ENCODE results near the gene RTTN. TPM values are rescaled to one million over a fixed set of nuclear protein-coding genes. Genes with fewer than 3 reads are reported as not detected.

Gene RTTN
- polyA plus RNA-seq, 1 donor (not counting 4 experiments of a cell fraction or from before 2014, with no cell fraction given) = 77.3 TPM

DNA sequence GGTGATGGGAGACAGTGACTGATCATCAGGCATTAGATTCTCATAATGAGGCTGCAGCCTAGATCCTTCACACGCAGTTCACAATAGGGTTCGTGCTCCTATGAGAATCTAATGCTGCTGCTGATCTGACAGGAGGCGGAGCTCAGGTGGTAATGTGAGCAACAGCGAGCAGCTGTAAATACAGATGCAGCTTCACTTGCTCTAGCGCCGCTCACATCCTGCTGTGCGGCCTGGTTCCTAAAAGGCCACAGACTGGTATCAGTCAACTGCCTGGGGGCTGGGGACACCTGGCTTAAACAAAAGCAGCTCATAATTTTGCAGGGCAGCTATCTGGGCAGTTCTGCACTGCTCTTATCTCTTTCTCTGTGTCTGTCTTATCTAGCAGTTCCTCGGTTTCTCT is 237.4 kb downstream of the RTTN start:
- Histone ChIP-seq H4K20me1 (ENCODE audit: control insufficient read depth, extremely low read depth, insufficient read depth, low read length) (no peaks in the 10 kb centered on the region), H3K9me1 (ENCODE audit: control insufficient read depth, extremely low read depth, insufficient read depth, low read length) (no peaks in the 10 kb centered on the region), H3K4me3 (ENCODE audit: control insufficient read depth in 2 of 3, extremely low read depth in 1 of 3, insufficient read depth in 2 of 3, low read depth in 1 of 3, low read length in 3 of 3) (no peak overlapping the region), H3K9me3 (ENCODE audit: control insufficient read depth, low read depth, low read length) (no peaks in the 10 kb centered on the region), H2AFZ (ENCODE audit: control insufficient read depth, low read length) (no peak overlapping the region), H3K79me2 (ENCODE audit: control insufficient read depth, insufficient read depth, low read length) (no peaks in the 10 kb centered on the region), H3K27ac (ENCODE audit: control insufficient read depth, insufficient read depth, low read length) (no peak overlapping the region), H3K9ac (ENCODE audit: control insufficient read depth, extremely low read depth, insufficient read depth, low read length) (no peak overlapping the region), H3K4me2 (ENCODE audit: control insufficient read depth, extremely low read depth, insufficient read depth, low read depth, low read length) (no peak overlapping the region), H3K27me3 (ENCODE audit: control insufficient read depth, extremely low read depth, insufficient read depth, low read length) (no peaks in the 10 kb centered on the region), H3K4me1 (ENCODE audit: control insufficient read depth, extremely low read depth, insufficient read depth, low read length) (no peaks in the 10 kb centered on the region), H3K36me3 (ENCODE audit: control insufficient read depth in 2 of 2, extremely low read depth in 1 of 2, insufficient read depth in 2 of 2, low read length in 2 of 2) (no peaks in the 10 kb centered on the region)
- dilution Hi-C loops (cut with MboI; ENCODE audit: extremely low pct_ligation_motif_present, low sequenced_read_pairs) = no loop called here
- TF ChIP-seq EZH2 (IDR thresholded peaks at IDR 0.05; ENCODE audit: low read length) = no peak
- TF ChIP-seq, protein P1, sequence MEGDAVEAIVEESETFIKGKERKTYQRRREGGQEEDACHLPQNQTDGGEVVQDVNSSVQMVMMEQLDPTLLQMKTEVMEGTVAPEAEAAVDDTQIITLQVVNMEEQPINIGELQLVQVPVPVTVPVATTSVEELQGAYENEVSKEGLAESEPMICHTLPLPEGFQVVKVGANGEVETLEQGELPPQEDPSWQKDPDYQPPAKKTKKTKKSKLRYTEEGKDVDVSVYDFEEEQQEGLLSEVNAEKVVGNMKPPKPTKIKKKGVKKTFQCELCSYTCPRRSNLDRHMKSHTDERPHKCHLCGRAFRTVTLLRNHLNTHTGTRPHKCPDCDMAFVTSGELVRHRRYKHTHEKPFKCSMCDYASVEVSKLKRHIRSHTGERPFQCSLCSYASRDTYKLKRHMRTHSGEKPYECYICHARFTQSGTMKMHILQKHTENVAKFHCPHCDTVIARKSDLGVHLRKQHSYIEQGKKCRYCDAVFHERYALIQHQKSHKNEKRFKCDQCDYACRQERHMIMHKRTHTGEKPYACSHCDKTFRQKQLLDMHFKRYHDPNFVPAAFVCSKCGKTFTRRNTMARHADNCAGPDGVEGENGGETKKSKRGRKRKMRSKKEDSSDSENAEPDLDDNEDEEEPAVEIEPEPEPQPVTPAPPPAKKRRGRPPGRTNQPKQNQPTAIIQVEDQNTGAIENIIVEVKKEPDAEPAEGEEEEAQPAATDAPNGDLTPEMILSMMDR (optimal IDR thresholded peaks at IDR 0.05 in 1 of 3, IDR thresholded peaks at IDR 0.05 in 1 of 3, conservative IDR thresholded peaks at IDR 0.05 in 1 of 3; ENCODE audit: extremely low read depth in 1 of 3, insufficient read depth in 2 of 3, low read length in 3 of 3) = no peak
- FAIRE-seq (no peak), DNase-seq (ENCODE audit: low read depth, low spot score) (no peak)

DNA sequence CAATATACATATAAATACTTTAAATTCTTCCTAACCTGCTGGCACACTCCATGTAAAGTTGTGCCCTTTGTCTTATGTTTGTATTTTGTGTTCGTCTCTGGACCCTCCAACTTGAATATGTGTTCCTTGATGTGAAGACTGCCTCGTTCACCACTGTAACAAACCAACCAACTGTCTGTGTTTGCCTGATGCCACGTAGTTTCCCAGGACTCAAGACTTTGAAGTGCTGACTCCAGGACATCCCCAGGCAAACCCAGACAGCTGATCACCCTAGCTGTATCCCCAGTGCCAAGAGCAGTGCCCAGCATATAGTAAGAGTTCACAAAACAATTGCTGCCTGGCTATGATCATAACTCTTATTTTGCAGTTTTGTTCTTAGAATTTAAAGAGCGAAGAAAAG is 242.3 kb downstream of the RTTN start:
- Histone ChIP-seq H3K9me1 (ENCODE audit: control insufficient read depth, extremely low read depth, insufficient read depth, low read length) (no peaks in the 10 kb centered on the region), H3K9me3 (ENCODE audit: control insufficient read depth, low read depth, low read length) (no peaks in the 10 kb centered on the region), H3K27ac (ENCODE audit: control insufficient read depth, insufficient read depth, low read length) (no peak overlapping the region), H3K4me3 (ENCODE audit: control insufficient read depth in 2 of 3, extremely low read depth in 1 of 3, insufficient read depth in 2 of 3, low read depth in 1 of 3, low read length in 3 of 3) (no peak overlapping the region), H4K20me1 (ENCODE audit: control insufficient read depth, extremely low read depth, insufficient read depth, low read length) (no peaks in the 10 kb centered on the region), H3K9ac (ENCODE audit: control insufficient read depth, extremely low read depth, insufficient read depth, low read length) (no peak overlapping the region), H3K36me3 (ENCODE audit: control insufficient read depth in 2 of 2, extremely low read depth in 1 of 2, insufficient read depth in 2 of 2, low read length in 2 of 2) (peaks cover 5 to 8% of the 10 kb centered on the region in 2 experiments), H3K79me2 (ENCODE audit: control insufficient read depth, insufficient read depth, low read length) (no peaks in the 10 kb centered on the region), H3K4me2 (ENCODE audit: control insufficient read depth, extremely low read depth, insufficient read depth, low read depth, low read length) (no peak overlapping the region), H3K27me3 (ENCODE audit: control insufficient read depth, extremely low read depth, insufficient read depth, low read length) (no peaks in the 10 kb centered on the region), H2AFZ (ENCODE audit: control insufficient read depth, low read length) (no peak overlapping the region), H3K4me1 (ENCODE audit: control insufficient read depth, extremely low read depth, insufficient read depth, low read length) (no peaks in the 10 kb centered on the region)
- FAIRE-seq (no peak), DNase-seq (ENCODE audit: low read depth, low spot score) (no peak)
- TF ChIP-seq, protein P1 (optimal IDR thresholded peaks at IDR 0.05 in 1 of 3, IDR thresholded peaks at IDR 0.05 in 1 of 3, conservative IDR thresholded peaks at IDR 0.05 in 1 of 3; ENCODE audit: extremely low read depth in 1 of 3, insufficient read depth in 2 of 3, low read length in 3 of 3) = no peak
- TF ChIP-seq EZH2 (IDR thresholded peaks at IDR 0.05; ENCODE audit: low read length) = no peak
- dilution Hi-C loops (cut with MboI; ENCODE audit: extremely low pct_ligation_motif_present, low sequenced_read_pairs) = no loop called here

Data from keratinocyte (primary cell).